ENCODE results near the gene POU2F1. TPM values are rescaled to one million over a fixed set of nuclear protein-coding genes. Genes with fewer than 3 reads are reported as not detected.

The POU2F1 gene
- total and polyA plus RNA-seq, 2 donors (not counting 3 experiments of a cell fraction or from before 2014, with no cell fraction given) = 6.0 to 12.9 TPM

DNA sequence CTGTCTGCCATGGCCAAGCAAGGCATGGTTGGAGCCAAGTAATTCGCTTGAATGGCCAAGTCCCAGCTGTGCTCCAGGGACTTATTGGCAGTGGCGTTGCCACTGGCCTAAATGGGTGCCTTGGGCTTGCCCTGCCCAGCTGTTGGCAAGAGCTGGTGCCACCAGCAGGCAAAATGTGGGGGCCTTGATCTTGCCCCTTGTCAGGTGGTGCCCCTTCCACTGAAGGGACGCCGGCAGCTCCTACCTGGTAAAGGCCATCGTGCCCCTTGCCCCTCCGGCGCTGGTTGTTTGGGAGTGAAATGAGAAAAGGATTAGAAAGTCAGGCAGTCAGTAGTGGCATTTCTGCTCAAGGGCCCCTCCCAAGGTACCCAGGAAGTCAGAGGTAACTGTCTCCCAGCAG lies 212.1 kb downstream of the POU2F1 start:
- H3K4me3 ChIP-seq (replicated peaks in 1 of 3; ENCODE audit: insufficient read depth in 1 of 3, low read depth in 1 of 3, low read length in 3 of 3) = no peak overlapping the region
- no peak for DNase-seq (ENCODE audit: low read depth, low spot score)
- dilution Hi-C loops (cut with MboI; ENCODE audit: extremely low pct_ligation_motif_present, low sequenced_read_pairs) = no loop called here
- no peak overlapping the region for H2AFZ ChIP-seq (ENCODE audit: low read depth, low read length)
- H3K9ac ChIP-seq (replicated peaks; ENCODE audit: extremely low read depth, insufficient read depth, low read length) = no peak overlapping the region
- no peaks in the 10 kb centered on the region for H3K27me3 ChIP-seq (ENCODE audit: control insufficient read depth in 2 of 2, insufficient read depth in 2 of 2, low read length in 2 of 2)
- intact Hi-C loops (cut with micrococcal nuclease) = no loop called here
- no peaks in the 10 kb centered on the region for H4K20me1 ChIP-seq (replicated peaks; ENCODE audit: control insufficient read depth, extremely low read depth, insufficient read depth, low read length)
- no peaks in the 10 kb centered on the region for H3K36me3 ChIP-seq (ENCODE audit: control insufficient read depth in 2 of 2, extremely low read depth in 1 of 2, insufficient read depth in 2 of 2, low read length in 2 of 2)
- H3K9me1 ChIP-seq (replicated peaks; ENCODE audit: control insufficient read depth, extremely low read depth, insufficient read depth, low read length) = no peaks in the 10 kb centered on the region
- POLR2A ChIA-PET = no interaction called here
- no peaks in the 10 kb centered on the region for H3K79me2 ChIP-seq (ENCODE audit: control insufficient read depth, insufficient read depth, low read length)
- no peak for FAIRE-seq
- no peak overlapping the region for H3K27ac ChIP-seq (ENCODE audit: insufficient read depth, low read depth, low read length)
- H3K4me2 ChIP-seq (ENCODE audit: insufficient read depth, low read length) = no peak overlapping the region
- TF ChIP-seq, protein P1, sequence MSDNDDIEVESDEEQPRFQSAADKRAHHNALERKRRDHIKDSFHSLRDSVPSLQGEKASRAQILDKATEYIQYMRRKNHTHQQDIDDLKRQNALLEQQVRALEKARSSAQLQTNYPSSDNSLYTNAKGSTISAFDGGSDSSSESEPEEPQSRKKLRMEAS (IDR thresholded peaks at IDR 0.05; ENCODE audit: insufficient read depth, insufficient read length) = no peak
- TF ChIP-seq POLR2A (IDR thresholded peaks at IDR 0.05; ENCODE audit: low read depth, low read length) (no peak), FOS (IDR thresholded peaks at IDR 0.05; ENCODE audit: borderline replicate concordance, insufficient read depth, low read length) (no peak), EZH2 (IDR thresholded peaks at IDR 0.05; ENCODE audit: borderline replicate concordance, low read depth, low read length, severe bottlenecking) (no peak), MYC (IDR thresholded peaks at IDR 0.05; ENCODE audit: low read depth, low read length) (no peak)
- no TSS peak for BruUV-seq (replicated peaks)
- CTCF ChIA-PET = interaction anchor here (0.7 to 3.1 kb wide), 2 partner anchors 10 to 165 kb away, joined by 3 to 12 read pairs; no protein-coding TSS in a partner anchor
- H3K4me1 ChIP-seq (ENCODE audit: control insufficient read depth, extremely low read depth, insufficient read depth, low read length) = no peaks in the 10 kb centered on the region
- H3K9me3 ChIP-seq (replicated peaks; ENCODE audit: control insufficient read depth, insufficient read depth, low read length) = no peaks in the 10 kb centered on the region

GRCh38 chr1:167433884-167434283 lies 213.2 kb downstream of the POU2F1 start:
- Histone ChIP-seq H3K9me3 (replicated peaks; ENCODE audit: control insufficient read depth, insufficient read depth, low read length) (no peaks in the 10 kb centered on the region), H3K9me1 (replicated peaks; ENCODE audit: control insufficient read depth, extremely low read depth, insufficient read depth, low read length) (no peaks in the 10 kb centered on the region), H3K4me3 (replicated peaks in 1 of 3; ENCODE audit: insufficient read depth in 1 of 3, low read depth in 1 of 3, low read length in 3 of 3) (no peak overlapping the region), H3K9ac (replicated peaks; ENCODE audit: extremely low read depth, insufficient read depth, low read length) (no peak overlapping the region), H3K27ac (ENCODE audit: insufficient read depth, low read depth, low read length) (no peak overlapping the region), H3K79me2 (ENCODE audit: control insufficient read depth, insufficient read depth, low read length) (no peaks in the 10 kb centered on the region), H3K4me2 (ENCODE audit: insufficient read depth, low read length) (no peak overlapping the region), H3K4me1 (ENCODE audit: control insufficient read depth, extremely low read depth, insufficient read depth, low read length) (no peaks in the 10 kb centered on the region), H2AFZ (ENCODE audit: low read depth, low read length) (no peak overlapping the region), H3K27me3 (ENCODE audit: control insufficient read depth in 2 of 2, insufficient read depth in 2 of 2, low read length in 2 of 2) (no peaks in the 10 kb centered on the region), H3K36me3 (ENCODE audit: control insufficient read depth in 2 of 2, extremely low read depth in 1 of 2, insufficient read depth in 2 of 2, low read length in 2 of 2) (no peaks in the 10 kb centered on the region), H4K20me1 (replicated peaks; ENCODE audit: control insufficient read depth, extremely low read depth, insufficient read depth, low read length) (no peaks in the 10 kb centered on the region)
- POLR2A ChIA-PET = no interaction called here
- TF ChIP-seq POLR2AphosphoS5 (IDR thresholded peaks at IDR 0.05; ENCODE audit: insufficient read depth, low read depth, low read length) (no peak), EZH2 (IDR thresholded peaks at IDR 0.05; ENCODE audit: borderline replicate concordance, low read depth, low read length, severe bottlenecking) (no peak), FOS (IDR thresholded peaks at IDR 0.05; ENCODE audit: borderline replicate concordance, insufficient read depth, low read length) (no peak), JUN (IDR thresholded peaks at IDR 0.05; ENCODE audit: borderline replicate concordance, insufficient read depth, insufficient read length, low read depth) (no peak), POLR2A (IDR thresholded peaks at IDR 0.05; ENCODE audit: low read depth, low read length) (no peak), CTCF (IDR thresholded peaks at IDR 0.05; ENCODE audit: extremely low read depth in 1 of 2, insufficient read depth in 1 of 2, low read depth in 1 of 2, low read length in 2 of 2) (no peak), MYC (IDR thresholded peaks at IDR 0.05; ENCODE audit: low read depth, low read length) (no peak), GATA2 (IDR thresholded peaks at IDR 0.05; ENCODE audit: insufficient read depth, insufficient read length, low read depth, low read length) (no peak)
- TF ChIP-seq, protein P1 (IDR thresholded peaks at IDR 0.05; ENCODE audit: insufficient read depth, insufficient read length) = no peak
- no TSS peak for BruUV-seq (replicated peaks)
- intact Hi-C loops (cut with micrococcal nuclease) = no loop called here
- CTCF ChIA-PET = interaction anchor here (3.1 kb wide), 1 partner anchor 166 kb away, joined by 12 read pairs; no protein-coding TSS in a partner anchor
- DNase-seq (ENCODE audit: low read depth, low spot score) (no peak), FAIRE-seq (no peak)
- dilution Hi-C loops (cut with MboI; ENCODE audit: extremely low pct_ligation_motif_present, low sequenced_read_pairs) = no loop called here
